Panc1 (cell line): ENCODE results near the gene IRF2.

Experiments
- CTCF ChIP-seq: fragments of 450-650 bp; IDR thresholded peaks from 2 replicates; pipeline ENCODE4 v1.5.1; 2017; ENCODE audit warnings: mild to moderate bottlenecking
- POLR2AphosphoS5 ChIP-seq: IDR thresholded peaks from 2 replicates; pipeline ENCODE4 v1.6.1; 2012; ENCODE audit warnings: mild to moderate bottlenecking, low read depth, low read length, moderate library complexity
- REST ChIP-seq, 2 experiments: IDR thresholded peaks; 2 replicates each; pipeline ENCODE4 v1.6.1; 2011 to 2012; ENCODE audit warnings: low read depth in 2 of 2, control low read depth in 1 of 2, low read length in 1 of 2, mild to moderate bottlenecking in 1 of 2, moderate library complexity in 1 of 2; ENCODE audit not compliant: insufficient read depth in 1 of 2
- SIN3A ChIP-seq: IDR thresholded peaks from 2 replicates; pipeline ENCODE4 v1.6.1; 2012; ENCODE audit warnings: low read depth, mild to moderate bottlenecking, low read length, moderate library complexity, borderline replicate concordance; ENCODE audit not compliant: insufficient read depth
- TCF7L2 ChIP-seq: IDR thresholded peaks from 2 replicates; pipeline ENCODE4 v1.6.1; 2011; ENCODE audit warnings: mild to moderate bottlenecking, low read depth, low read length, inconsistent platforms

- no peak for TF ChIP-seq CTCF
- TF ChIP-seq POLR2AphosphoS5, result no peak
- no peak for TF ChIP-seq REST (IDR thresholded peaks at IDR 0.05; ENCODE audit: insufficient read depth in 1 of 2, low read depth in 2 of 2, low read length in 1 of 2)
- no peak for TF ChIP-seq SIN3A
- TF ChIP-seq TCF7L2, result no peak
These were observed 71.0 kb downstream of the IRF2 start for GRCh38 chr4:184403384-184403781.
